Fibroblast of gingiva (primary cell): Measurements from ENCODE around the gene PSMA2.
A peak's percentile ranks its signal among the peaks of the same experiment; 100 is the strongest.

Source experiments
- DNase-seq: peaks from one replicate; pipeline ENCODE4 v3.0.0-alpha.2; 2011; ENCODE audit warnings: low read depth

The PSMA2 gene

DNA sequence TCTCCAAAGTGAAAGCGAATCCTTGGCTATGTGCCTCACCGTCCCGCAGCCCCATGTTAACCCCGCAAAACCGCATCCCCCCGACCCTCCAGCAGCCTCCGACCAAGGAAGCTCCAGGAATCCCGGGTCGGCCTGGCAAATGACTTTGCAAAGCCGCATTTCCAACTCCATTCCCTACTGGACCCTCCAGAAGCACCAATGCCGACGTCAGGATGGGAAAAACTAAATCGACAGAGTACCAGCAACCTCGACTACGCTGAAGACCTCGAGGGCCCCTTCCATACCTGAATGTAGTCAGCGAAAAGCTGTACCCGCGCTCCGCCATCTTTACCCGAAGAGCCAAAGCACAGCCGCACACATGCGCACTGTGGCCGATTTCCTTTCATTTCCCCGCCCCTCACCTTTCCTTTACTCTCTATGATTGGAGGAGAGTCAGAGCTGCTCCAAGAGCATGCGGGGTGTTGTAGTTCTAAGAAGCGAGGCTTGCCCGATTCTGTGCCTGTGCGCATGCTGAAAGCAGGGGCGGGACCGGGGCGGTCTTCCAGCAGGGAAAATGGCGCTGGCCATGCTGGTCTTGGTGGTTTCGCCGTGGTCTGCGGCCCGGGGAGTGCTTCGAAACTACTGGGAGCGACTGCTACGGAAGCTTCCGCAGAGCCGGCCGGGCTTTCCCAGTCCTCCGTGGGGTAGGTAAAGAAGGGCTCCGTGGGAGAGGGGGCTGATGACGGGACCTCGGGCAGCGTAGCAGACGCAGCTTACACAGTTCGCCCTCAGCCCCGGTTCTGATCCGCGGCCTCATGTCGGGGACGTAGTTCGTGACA, at the start of gene PSMA2, which contains the start of gene MRPL32:
Gene PSMA2 (minus strand): TSS at position 341 of the 818 bp plus-strand sequence. CDS start 16 bp downstream, at position 325.
Gene MRPL32 (plus strand): TSS at position 543 of the 818 bp plus-strand sequence. CDS start 11 bp downstream, at position 554.
- DNase-seq: peak; percentile 95

DNA sequence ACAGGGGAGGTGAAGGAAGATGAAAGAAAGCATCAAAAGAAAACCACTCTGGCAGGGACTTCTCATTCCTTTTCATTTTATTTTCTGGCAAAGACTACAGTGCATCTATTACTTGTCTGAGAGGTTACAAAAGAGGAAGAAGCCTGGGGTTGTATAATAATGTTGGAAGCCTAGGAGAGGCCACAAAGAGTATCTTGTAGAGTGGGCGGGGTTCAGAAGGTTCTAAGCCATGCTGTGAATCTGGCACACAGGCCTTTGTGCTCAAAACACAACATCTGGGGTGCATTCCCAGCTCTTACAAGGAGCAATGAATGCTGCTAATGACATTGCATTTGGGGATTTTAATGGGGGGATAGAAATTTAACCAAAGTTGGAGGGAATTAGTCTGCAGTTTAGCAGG, 49.6 kb upstream of the PSMA2 start:
- no peak for DNase-seq

DNA sequence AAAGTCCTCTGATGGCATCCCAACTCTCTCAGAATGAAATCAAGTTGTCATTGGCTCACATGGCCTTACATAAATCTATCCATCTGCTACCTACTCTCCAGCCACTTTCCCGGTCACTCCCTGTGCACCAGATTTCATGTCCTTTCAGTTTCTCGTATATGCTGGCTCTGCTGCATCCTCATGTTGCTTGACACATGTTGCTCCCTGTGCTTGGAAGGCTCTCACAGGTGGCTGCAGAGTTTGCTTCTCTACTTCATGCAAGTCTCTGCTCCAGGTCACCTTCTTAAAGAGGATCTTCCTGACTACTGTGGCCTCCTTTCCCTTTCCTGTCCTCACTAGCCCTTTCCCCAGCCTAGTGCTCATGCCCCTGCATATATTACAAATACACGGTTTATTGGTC, 48.5 kb upstream of the PSMA2 start:
- no peak for DNase-seq

DNA sequence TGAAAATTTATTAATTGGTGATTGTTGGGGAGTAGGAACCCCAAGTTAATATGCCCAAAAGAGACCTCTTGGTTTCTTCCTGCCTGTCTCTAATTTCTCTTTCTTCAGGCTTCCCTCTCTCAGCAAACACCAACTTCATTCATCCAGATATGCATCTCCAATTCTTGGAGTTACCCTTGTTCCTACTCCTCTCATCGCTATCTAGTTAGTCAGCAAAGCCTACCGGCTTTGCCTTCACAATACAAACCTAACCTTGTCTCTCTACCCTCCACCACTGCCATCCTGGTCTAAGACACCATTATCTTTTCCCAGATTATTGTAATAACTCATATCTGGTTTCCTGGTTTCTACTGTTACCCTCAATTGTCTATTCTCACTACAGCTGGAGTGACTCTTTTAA, 48.1 kb upstream of the PSMA2 start:
- no peak for DNase-seq

DNA sequence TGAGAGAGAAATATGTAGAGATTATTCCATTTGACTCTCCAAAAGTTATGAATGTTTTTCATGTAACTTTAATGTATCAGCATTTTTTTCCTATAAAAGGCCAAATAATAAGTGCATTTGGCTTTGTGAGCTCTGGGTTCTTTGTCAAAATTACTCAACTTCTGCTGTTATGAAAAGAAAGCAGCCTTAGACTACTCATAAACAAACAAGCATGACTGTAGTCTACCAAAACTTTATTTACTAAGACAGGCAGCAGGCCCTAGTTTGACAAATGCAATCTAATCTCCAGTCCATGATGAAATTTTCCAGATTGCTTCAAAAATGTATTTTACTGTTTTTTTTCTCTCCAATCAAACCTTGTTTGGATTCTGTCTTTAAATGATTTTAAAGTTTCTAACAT, 46.5 kb upstream of the PSMA2 start:
- peak; percentile 67 for DNase-seq

DNA sequence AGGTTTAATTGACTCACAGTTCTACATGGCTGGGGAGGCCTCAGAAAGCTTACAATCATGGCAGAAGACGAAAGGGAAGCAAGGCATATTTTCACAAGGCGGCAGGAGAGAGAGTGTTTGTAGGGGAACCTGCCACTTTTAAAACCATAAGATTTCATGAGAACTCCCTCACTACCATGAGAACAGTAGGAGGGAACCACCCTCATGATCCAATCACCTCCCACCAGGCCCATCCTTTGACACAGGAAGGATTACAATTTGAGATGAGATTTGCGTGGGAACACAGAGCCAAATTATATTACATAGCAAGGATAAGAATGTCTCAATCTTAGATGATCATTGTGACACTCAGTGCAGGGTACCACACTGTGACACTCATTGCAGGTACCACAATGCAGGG, 44.4 kb upstream of the PSMA2 start:
- DNase-seq: no peak

DNA sequence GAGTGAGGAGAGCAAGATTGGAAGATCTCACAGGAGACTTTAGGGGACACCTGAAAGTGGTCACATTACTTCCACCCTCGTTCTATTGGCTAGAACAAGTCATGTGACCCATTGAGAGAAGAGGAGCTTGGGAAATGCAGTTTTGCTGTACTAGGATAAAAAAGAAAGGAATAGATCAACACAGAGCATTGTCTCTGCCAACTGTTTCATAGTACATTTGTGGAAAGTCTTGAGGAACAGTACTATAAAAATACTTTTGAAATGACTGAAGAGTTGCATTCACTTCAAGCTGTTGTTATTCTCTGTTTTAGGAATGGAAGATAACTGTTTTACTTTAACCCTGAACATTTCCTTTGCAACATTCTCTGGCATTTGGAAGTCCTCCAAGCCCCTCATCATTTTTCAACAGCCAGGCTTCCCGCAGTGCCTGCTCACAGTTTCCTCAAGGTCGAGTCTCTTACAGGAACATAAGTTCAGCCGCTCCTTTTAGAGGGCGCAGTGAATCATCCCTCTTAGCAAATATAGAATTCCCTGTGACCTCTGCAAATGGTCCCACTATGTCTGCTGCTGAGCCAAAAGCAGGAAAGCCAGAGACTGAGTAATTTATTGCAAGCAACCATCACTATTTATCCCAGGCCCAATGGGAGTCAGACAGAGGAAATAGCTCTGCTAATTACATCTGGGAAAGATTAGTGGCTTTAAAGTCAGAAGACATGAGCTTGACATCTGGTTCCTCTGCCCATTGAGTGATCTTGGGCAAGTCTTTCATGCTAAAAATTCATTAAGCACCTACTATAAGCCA, 40.9 kb upstream of the PSMA2 start:
- DNase-seq: peak; percentile 100

DNA sequence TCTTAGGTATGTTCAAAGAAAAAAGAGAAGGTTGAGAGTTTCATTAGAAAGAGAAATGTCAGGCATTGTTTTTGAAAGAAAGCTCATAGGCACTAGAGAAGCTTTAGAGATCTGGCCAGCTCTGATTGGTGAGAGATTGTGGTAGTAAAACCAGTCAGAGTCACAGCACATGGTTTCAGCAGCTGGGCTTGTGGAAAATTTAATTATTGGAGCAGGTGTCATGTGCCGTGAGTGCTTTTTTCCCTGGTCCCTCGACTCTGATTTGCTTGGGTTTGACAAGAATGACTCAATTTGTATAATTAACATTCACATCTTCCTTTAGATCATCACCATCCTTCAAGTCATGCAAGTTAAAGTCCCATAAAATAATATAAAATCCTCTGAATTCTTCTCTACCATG, 35.4 kb upstream of the PSMA2 start:
- DNase-seq: no peak

DNA sequence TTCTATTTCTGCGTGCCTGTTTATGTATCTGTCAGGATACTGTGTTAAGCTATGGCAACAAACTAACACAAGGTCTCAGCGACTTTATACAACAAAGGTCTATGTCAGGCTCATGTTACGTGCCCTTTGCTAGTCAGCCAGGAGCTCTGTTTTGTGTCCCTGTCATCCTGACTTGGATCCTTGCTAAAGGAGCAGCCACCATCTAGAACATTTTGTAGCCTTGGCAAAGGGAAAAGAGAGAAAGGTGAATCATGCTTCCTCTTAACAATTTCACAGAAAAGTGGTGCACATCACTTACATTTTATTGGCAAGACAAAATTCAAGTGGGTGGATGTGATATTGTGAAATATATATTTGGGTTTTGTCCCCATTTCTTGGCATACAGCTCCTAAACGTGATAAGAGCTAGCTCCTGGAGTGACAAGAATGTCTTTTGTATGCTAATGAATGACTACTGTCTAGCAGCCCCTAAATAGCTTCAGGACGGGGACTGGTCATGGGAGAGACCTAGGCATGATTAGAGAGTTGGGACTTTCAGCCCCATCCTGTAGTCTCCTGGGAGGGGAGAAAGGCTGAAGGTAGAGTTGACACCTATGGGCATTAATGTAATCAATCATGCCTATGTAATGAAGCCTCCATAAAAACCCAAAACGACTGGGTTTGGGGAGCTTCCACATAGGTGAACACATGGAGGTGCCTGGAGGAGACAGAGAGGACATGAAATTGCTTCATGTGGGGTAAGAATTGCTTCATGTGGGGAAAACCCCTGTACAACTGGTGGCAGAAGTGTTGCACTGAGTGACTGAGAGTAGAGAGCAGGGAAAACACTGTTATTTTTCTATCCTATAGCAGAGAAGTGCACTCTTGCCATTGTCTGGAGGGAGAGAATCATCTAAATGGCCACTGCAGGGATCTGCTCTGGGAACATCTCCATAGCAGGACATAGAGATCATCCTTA, 33.2 kb upstream of the PSMA2 start:
- no peak for DNase-seq

DNA sequence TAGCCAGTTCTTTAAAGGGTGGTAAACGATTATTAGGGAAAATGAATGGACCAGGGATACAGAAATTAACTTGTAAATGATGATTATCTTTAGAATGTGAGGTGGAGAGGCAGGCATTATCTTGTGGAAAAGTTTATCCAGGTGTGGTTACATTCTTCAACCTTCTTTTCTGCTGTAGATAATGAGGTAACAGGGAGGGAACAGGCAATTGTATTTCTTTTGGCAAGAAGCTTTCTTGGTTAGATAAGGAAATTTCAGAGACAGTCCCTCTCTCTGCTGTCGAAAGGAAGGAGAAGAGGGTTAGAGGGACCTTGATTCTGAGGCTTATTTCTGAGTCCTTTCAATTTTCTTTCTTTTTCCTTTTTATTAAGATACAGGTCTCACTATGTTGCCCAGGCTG, 32.3 kb upstream of the PSMA2 start:
- DNase-seq: no peak

DNA sequence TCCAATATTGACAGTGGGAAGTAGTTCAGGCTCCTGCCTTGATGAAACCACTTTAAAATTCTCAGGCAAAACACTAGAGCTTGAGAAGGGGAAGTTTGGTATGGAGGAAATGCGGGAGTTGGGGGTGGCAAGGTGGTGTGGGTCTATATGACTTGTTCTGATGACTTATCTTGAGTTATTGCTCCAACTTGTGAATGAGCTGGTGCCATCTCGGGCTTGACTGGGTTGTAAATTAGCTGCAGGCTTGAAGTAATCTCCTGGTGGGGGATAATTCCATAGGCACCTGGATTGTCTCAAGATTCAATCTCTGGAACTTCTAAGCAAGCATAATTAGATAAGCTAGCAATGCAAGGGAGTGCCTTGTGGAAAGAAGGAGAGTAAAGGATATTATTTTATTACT, 29.2 kb upstream of the PSMA2 start:
- DNase-seq: no peak

DNA sequence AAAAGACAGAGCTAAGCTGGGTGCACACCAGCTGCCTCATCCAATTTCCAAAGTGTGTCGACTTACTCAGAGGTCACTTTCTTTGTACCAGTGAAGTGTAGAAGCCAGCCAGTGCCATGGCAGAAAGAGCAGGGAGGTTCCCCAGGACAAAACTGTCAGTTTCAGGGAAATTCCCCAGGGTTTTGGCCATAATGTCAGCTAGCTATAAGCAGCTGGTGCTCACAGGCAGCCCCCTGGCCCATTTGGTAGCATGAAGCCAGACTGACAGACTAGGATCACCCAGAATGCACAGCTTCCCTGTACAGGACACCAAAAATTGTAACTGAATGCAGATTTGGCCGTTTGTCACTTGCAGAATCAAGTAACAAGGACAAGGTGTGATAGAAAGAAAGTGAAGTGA, 28.8 kb upstream of the PSMA2 start:
- DNase-seq: no peak

DNA sequence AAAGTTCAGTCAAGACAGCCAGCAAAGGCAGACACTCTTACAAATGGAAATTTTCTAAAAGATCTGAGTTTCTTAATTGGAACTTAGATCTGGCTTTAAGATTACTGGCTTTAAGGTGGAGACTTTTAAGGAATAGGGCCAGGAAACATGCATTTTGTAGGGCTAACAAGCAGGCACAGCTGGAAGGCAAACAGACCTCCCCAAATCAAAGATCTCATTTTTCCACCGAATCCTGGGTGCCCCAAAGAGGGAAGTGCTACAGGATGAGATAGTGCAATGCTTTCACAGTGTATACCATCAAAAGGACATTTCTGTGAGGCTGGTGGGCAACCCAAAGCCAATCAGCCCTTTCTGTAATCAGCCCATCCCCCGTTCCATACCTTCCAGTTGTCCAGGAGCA, 27.6 kb upstream of the PSMA2 start:
- DNase-seq: no peak

DNA sequence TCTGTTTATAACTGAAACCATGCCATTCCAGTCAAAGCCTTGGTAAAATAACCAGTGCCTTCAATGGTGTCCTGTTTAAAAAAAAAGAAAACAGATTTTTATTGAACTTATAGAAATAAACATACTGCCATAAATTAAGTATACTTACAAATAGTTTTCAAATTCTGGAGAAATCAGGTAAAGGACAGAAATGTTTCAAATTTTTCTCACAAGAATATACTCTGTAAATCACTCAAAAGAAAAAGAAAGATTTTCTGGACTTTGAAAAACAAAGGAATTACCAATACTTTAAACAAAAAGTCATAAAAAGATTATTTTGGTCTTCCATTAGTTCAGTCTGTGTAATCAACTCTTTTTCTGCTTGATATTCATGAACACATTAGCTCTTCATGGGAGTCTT, 24.1 kb upstream of the PSMA2 start:
- no peak for DNase-seq

DNA sequence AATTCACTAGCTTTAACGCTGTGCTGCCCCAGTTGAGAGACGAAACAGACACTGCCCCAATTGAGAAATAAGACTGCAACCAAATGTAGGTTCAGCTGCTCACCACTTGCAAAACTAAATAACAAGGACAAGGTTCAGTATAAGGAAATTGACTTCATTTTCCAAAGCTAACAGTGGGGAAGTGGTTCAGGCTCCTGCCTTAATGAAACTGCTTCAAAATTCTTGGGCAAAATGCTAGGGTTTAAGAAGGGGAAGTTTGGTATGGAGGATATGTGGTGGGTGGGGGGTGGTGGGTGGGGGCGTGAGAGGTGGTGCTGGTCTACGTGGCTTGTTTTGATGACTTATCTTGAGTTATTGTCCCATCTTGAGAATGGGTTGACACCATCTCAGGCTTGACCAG, 22.0 kb upstream of the PSMA2 start:
- no peak for DNase-seq

DNA sequence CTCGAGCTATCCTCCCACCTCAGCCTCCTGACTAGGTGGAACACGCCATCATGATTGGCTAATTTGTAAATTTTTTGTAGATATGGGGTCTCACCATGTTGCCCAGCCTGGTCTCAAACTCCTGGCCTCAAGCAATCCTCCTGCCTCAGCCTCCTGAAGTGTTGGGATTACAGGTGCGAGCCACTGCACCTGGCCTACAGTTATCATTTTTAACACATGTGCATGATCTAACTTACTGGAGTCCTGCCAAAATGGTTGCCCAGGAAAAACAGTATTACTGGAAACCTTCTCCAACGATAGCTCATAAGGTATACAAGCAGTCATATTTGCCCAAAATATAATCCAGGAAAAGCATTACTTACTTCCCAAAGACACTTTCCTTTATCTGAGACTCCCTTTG, 20.4 kb upstream of the PSMA2 start:
- no peak for DNase-seq

DNA sequence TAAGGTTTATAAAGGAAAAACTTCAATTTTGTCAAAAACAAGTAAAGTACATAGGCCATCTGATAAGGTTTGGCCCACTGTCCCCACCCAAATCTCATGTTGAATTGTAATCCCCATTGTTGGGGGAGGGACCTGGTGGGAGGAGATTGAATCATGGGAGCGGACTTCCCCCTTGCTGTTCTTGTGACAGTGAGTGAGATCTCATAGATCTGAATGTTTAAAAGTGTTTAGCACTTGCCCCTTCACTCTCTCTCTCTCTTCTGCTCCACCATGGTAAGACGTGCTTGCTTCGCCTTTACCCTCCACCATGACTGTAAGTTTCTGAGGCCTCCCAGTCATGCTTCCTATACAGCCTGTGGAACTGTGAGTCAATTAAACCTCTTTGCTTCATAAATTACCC, 18.4 kb upstream of the PSMA2 start:
- no peak for DNase-seq

DNA sequence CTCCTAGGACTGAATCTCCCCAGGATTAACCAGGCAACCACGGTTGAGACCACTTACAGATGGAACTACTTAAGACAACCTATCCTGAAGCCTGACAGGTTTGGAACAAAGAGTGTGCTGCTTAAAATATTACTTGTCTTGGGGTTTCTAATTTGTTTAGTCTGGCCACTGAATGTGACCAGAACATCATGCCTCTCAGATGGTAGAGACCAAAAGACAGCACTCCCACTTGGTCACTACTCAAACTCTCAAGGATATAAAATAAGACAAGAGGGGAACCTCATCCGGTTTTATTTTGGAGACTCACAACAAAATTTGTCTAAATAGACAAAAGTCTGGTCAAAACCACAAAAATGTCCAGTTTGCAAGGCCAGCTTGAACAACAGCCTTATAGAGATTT, 15.5 kb upstream of the PSMA2 start:
- no peak for DNase-seq

DNA sequence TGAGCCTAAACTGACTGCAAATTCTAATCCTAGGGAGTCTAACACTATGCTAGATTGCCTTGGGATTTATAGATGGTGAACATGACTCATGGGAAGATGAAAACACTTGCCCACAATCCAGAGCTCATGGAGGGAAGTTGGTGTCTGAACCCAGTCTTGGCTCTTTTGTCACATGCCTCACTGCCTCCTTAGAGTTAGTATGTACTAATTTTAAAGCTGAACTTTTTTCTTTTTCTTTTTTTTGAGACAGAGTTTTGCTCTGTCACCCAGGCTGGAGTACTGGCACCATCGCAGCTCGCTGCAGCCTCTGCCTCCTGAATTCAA, 14.6 kb upstream of the PSMA2 start:
- no peak for DNase-seq

DNA sequence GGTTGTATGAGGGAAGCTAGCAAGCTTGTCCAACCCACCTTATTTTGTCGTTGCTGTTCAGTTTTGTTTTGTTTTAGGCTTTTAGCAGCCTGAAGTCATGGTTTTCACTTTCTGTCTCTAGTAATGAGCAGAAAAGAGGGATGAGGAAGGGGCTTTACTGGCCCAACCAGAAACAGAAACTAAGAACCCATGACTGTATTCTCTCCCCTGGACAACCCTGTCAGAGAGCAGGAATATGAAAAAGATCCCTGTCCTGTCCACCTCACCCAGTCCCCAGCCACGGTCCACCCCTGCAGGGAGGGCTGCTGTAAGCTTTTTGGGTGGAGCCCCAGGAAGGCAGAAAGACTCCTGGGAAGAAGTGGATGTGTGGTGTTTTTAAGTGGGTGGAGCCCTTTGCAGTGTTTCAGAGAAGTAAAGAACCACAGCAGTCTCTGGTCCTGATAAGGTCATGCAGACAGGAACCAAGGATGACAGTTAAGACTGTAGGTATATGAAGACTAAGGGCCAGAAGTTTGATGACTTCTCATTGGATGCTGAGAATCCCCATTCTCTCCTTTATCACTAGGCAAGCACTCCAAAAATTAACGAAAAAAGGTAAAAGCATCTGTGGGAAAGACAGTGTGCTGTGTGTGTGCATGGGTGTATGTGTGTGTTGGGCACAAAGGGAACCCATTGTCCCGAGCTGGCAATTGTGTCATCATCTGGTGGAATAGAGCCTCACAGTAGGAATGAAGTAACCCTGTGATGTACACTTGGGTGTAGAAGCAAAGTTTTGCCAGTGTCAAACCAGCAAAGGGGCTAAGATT, 14.1 kb upstream of the PSMA2 start:
- no peak for DNase-seq
